ENCODE measurements around the gene ROCK2.

- TF ChIP-seq CTCF (IDR thresholded peaks at IDR 0.05 in 4 of 5, conservative IDR thresholded peaks at IDR 0.05 in 1 of 5) (no peak), POLR2A (IDR thresholded peaks at IDR 0.05) (no peak)
These were observed 79.6 kb downstream of the ROCK2 start for GRCh38 chr2:11264818-11265217.
